HCT116 (cell line): ENCODE measurements around the gene HIP1. TPM values are rescaled to one million over a fixed set of nuclear protein-coding genes. Genes with fewer than 3 reads are reported as not detected.

Experiments used
- ATAC-seq: fragments of 200-7000 bp; cut with Tn5 transposase; 2 replicates; pipeline ENCODE4 v1.9.1; 2020; ENCODE audit warnings: mild to moderate bottlenecking, moderate library complexity
- BruUV-seq: library from RNA; stranded (reverse); fragments of 400-500 nt; replicated peaks from 2 replicates; lab custom pipeline; 2021; lab: Mats Ljungman, UMichigan
- CTCF ChIA-PET: fragments of 300-600 bp; sonication (Branson Sonifier 250); formaldehyde crosslinking; loops from one replicate; lab custom pipeline; 2021; ENCODE audit warnings: antibody characterized with exemption; lab: Charles Lee
- POLR2A ChIA-PET: fragments of 300-600, 350-600 bp; sonication (Branson Sonifier 250); formaldehyde crosslinking; loops from one replicate; lab custom pipeline; 2021; ENCODE audit warnings: antibody characterized with exemption; lab: Charles Lee
- RAD21 ChIA-PET, 2 experiments: fragments of 300-600 bp; sonication (Branson Sonifier 250); formaldehyde crosslinking; loops; one replicate each; lab custom pipeline; 2023; ENCODE audit warnings: low total read pairs in 2 of 2; ENCODE audit not compliant: uncharacterized antibody in 2 of 2, unreplicated experiment in 2 of 2, low non-redundant PET in 1 of 2; lab: Charles Lee
- DNase-seq: peaks from one replicate; pipeline ENCODE4 v3.0.0-alpha.2; 2010; ENCODE audit warnings: low read depth, low spot score
- H2AFZ ChIP-seq: fragments of 200-600 bp; shearing (Covaris generic), sonication (generic); 2 replicates; pipeline ENCODE4 v1.6.1; 2017; ENCODE audit warnings: low read depth, mixed run types, mixed read lengths, antibody characterized with exemption, low read length; ENCODE audit not compliant: poor library complexity, severe bottlenecking
- H3K27ac ChIP-seq: 2 replicates; pipeline ENCODE4 v1.5.1; 2012; ENCODE audit warnings: low read depth, low read length
- H3K27me3 ChIP-seq: fragments of 200-600 bp; sonication (generic); 2 replicates; pipeline ENCODE4 v1.6.1; 2016; ENCODE audit warnings: mixed run types, low read length, mixed read lengths; ENCODE audit not compliant: insufficient read depth
- H3K36me3 ChIP-seq, 2 experiments: fragments of 200-500 bp in 1 of 2; fragments of 200-600 bp in 1 of 2; sonication (Bioruptor generic) in 1 of 2; sonication (generic) in 1 of 2; 2 replicates each; pipeline versions ENCODE4 v1.5.1 to v1.6.1; 2014 to 2016; ENCODE audit warnings: low read length in 2 of 2, inconsistent platforms in 1 of 2, mixed read lengths in 1 of 2, mixed run types in 1 of 2; ENCODE audit not compliant: insufficient read depth in 2 of 2, control insufficient read depth in 1 of 2
- H3K4me1 ChIP-seq, 2 experiments: fragments of 200-600 bp in 1 of 2; sonication (generic) in 1 of 2; 2 replicates each; pipeline versions ENCODE4 v1.5.1 to v1.6.1; 2012 to 2017; ENCODE audit warnings: low read length in 2 of 2, inconsistent platforms in 1 of 2, mild to moderate bottlenecking in 1 of 2, mixed read lengths in 1 of 2, mixed run types in 1 of 2, moderate library complexity in 1 of 2; ENCODE audit not compliant: insufficient read depth in 2 of 2, control insufficient read depth in 1 of 2
- H3K4me2 ChIP-seq: fragments of 200-600 bp; sonication (generic); 2 replicates; pipeline ENCODE4 v1.6.1; 2017; ENCODE audit warnings: mixed run types, low read length, mixed read lengths
- H3K4me3 ChIP-seq, 2 experiments: fragments of 200-600 bp in 1 of 2; sonication (generic) in 1 of 2; replicated peaks in 1 of 2; 2 replicates each; pipeline ENCODE4 v1.5.1; 2011 to 2016; ENCODE audit warnings: low read length in 2 of 2, control low read depth in 1 of 2, low read depth in 1 of 2, mild to moderate bottlenecking in 1 of 2, mixed read lengths in 1 of 2, mixed run types in 1 of 2
- H3K79me2 ChIP-seq: fragments of 200-600 bp; sonication (generic); 2 replicates; pipeline ENCODE4 v1.6.1; 2017; ENCODE audit warnings: mild to moderate bottlenecking, mixed run types, low read length, moderate library complexity, mixed read lengths; ENCODE audit not compliant: insufficient read depth
- H3K9ac ChIP-seq: fragments of 200-600 bp; sonication (generic); 2 replicates; pipeline ENCODE4 v1.6.1; 2016; ENCODE audit warnings: low read length, mixed read lengths
- H3K9me2 ChIP-seq: fragments of 200-600 bp; sonication (generic), shearing (Covaris generic); 2 replicates; pipeline ENCODE4 v1.6.1; 2017; ENCODE audit warnings: mixed run types, mild to moderate bottlenecking, moderate library complexity; ENCODE audit not compliant: insufficient read depth
- H3K9me3 ChIP-seq, 2 experiments: fragments of 200-500 bp in 1 of 2; fragments of 200-600 bp in 1 of 2; sonication (Bioruptor generic) in 1 of 2; sonication (generic) in 1 of 2; 2 replicates each; pipeline ENCODE4 v1.6.1; 2014 to 2017; ENCODE audit warnings: low read length in 2 of 2, mixed read lengths in 2 of 2, inconsistent platforms in 1 of 2, low read depth in 1 of 2, mild to moderate bottlenecking in 1 of 2, mixed run types in 1 of 2, moderate library complexity in 1 of 2; ENCODE audit not compliant: control insufficient read depth in 1 of 2, insufficient read depth in 1 of 2
- H4K20me1 ChIP-seq: fragments of 200-600 bp; sonication (generic), shearing (Covaris generic); 2 replicates; pipeline ENCODE4 v1.6.1; 2017; ENCODE audit warnings: mixed run types, mild to moderate bottlenecking, moderate library complexity; ENCODE audit not compliant: insufficient read depth
- CTCF ChIP-seq, 3 experiments: fragments of 200-600 bp in 1 of 3; sonication (generic) in 1 of 3; IDR thresholded peaks in 2 of 3; conservative IDR thresholded peaks in 1 of 3; 2 replicates each; pipeline ENCODE4 v1.5.1; 2012 to 2017; ENCODE audit warnings: low read depth in 2 of 3, low read length in 2 of 3, antibody characterized with exemption in 1 of 3, borderline replicate concordance in 1 of 3, control low read depth in 1 of 3, mild to moderate bottlenecking in 1 of 3, mixed read lengths in 1 of 3, mixed run types in 1 of 3, moderate library complexity in 1 of 3; ENCODE audit not compliant: insufficient read depth in 1 of 3
- EZH2phosphoT487 ChIP-seq: fragments of 200-600 bp; IDR thresholded peaks from 2 replicates; pipeline ENCODE4 v1.6.1; 2018; ENCODE audit warnings: antibody characterized with exemption, borderline replicate concordance
- FOSL1 ChIP-seq: IDR thresholded peaks from 2 replicates; pipeline ENCODE4 v1.6.1; 2012; ENCODE audit warnings: low read depth
- RAD21 ChIP-seq: IDR thresholded peaks from 2 replicates; pipeline ENCODE4 v1.6.1; 2012; ENCODE audit warnings: low read depth, mild to moderate bottlenecking
- ZBTB33 ChIP-seq: IDR thresholded peaks from 2 replicates; pipeline ENCODE4 v1.6.1; 2011; ENCODE audit warnings: mild to moderate bottlenecking, low read length, moderate library complexity; ENCODE audit not compliant: insufficient replicate concordance; ENCODE audit errors: extremely low read depth
- ZFX ChIP-seq: fragments of 450-650 bp; IDR thresholded peaks from 2 replicates; pipeline ENCODE4 v1.6.1; 2017
- ZNF274 ChIP-seq: fragments of 200-500 bp; sonication (Bioruptor generic); IDR thresholded peaks from 2 replicates; pipeline ENCODE4 v1.6.1; 2014; ENCODE audit warnings: mild to moderate bottlenecking, low read depth, low read length, inconsistent platforms
- intact Hi-C: fragments of 100-400 bp; cut with micrococcal nuclease; formaldehyde crosslinking; loops from 2 replicates; pipeline ENCODE4 v1.10.0; 2022
- total RNA-seq: library from RNA; stranded (reverse); gene quantifications from one replicate; pipeline ENCODE4 v1.2.1, GENCODE V29; 2021; ENCODE audit not compliant: unreplicated experiment
- TF ChIP-seq, protein P1 (sequence below): IDR thresholded peaks from 2 replicates; pipeline ENCODE4 v1.6.1; 2012
- TF ChIP-seq, protein P2 (sequence below): IDR thresholded peaks from 2 replicates; pipeline ENCODE4 v1.6.1; 2012; ENCODE audit warnings: low read depth

The HIP1 gene
- total RNA-seq, 1 experiment from 2014 or later: 22.1 TPM

GRCh38 chr7:75689246-75690099 lies 49.3 kb downstream of the HIP1 start:
- ChIA-PET CTCF (no interaction called here), RAD21 (no interaction called here)
- no peak for ATAC-seq

More at GRCh38 chr7:75689246-75690099, 49.3 kb downstream of the HIP1 start:
- Histone ChIP-seq H3K9ac (no peak overlapping the region), H3K4me3 (no peak overlapping the region), H3K79me2 (no peaks in the 10 kb centered on the region), H2AFZ (no peak overlapping the region), H3K27me3 (no peaks in the 10 kb centered on the region), H3K27ac (no peak overlapping the region), H3K9me3 (no peaks in the 10 kb centered on the region), H3K9me2 (no peaks in the 10 kb centered on the region), H3K4me1 (peaks cover under 1 to 2% of the 10 kb centered on the region in 2 experiments; a peak in 3 of 4 replicates), H3K4me2 (no peak overlapping the region), H3K36me3 (no peaks in the 10 kb centered on the region), H4K20me1 (no peaks in the 10 kb centered on the region)
- POLR2A ChIA-PET: no interaction called here
- DNase-seq: no peak
- BruUV-seq: no TSS peak
- intact Hi-C loops: no loop called here
- TF ChIP-seq EZH2phosphoT487: no peak
- no peak for TF ChIP-seq CTCF (IDR thresholded peaks at IDR 0.05 in 2 of 3, conservative IDR thresholded peaks at IDR 0.05 in 1 of 3; ENCODE audit: borderline replicate concordance in 1 of 3, insufficient read depth in 1 of 3, low read depth in 2 of 3, low read length in 2 of 3)
- TF ChIP-seq, protein P1, sequence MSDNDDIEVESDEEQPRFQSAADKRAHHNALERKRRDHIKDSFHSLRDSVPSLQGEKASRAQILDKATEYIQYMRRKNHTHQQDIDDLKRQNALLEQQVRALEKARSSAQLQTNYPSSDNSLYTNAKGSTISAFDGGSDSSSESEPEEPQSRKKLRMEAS: no peak
- no peak for TF ChIP-seq ZNF274
- no peak for TF ChIP-seq ZFX
- TF ChIP-seq, protein P2, sequence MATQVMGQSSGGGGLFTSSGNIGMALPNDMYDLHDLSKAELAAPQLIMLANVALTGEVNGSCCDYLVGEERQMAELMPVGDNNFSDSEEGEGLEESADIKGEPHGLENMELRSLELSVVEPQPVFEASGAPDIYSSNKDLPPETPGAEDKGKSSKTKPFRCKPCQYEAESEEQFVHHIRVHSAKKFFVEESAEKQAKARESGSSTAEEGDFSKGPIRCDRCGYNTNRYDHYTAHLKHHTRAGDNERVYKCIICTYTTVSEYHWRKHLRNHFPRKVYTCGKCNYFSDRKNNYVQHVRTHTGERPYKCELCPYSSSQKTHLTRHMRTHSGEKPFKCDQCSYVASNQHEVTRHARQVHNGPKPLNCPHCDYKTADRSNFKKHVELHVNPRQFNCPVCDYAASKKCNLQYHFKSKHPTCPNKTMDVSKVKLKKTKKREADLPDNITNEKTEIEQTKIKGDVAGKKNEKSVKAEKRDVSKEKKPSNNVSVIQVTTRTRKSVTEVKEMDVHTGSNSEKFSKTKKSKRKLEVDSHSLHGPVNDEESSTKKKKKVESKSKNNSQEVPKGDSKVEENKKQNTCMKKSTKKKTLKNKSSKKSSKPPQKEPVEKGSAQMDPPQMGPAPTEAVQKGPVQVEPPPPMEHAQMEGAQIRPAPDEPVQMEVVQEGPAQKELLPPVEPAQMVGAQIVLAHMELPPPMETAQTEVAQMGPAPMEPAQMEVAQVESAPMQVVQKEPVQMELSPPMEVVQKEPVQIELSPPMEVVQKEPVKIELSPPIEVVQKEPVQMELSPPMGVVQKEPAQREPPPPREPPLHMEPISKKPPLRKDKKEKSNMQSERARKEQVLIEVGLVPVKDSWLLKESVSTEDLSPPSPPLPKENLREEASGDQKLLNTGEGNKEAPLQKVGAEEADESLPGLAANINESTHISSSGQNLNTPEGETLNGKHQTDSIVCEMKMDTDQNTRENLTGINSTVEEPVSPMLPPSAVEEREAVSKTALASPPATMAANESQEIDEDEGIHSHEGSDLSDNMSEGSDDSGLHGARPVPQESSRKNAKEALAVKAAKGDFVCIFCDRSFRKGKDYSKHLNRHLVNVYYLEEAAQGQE: no peak
- no peak for TF ChIP-seq FOSL1
- TF ChIP-seq RAD21: no peak
- no peak for TF ChIP-seq ZBTB33
